ENCODE results near the gene STIL.

STIL gene

DNA sequence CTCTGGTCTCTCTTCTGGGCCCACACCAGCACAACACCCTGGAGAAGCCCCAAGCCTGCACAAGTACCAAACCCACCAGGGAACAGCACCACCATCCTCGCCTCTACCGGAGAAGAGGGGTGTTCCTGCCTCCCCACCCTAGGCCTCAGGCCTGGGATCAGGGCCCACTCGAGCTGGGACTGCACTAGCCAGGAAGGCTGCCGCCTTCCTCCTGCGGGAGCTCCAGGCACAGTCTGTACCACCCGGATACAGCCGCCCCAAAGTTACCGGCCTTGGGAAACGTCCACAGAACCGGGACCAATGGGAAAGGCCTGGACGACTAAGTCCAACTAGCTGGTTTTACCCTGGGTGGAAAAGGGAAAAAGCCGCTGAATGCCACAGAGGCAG lies 85.3 kb downstream of the STIL start:
- H3K9ac ChIP-seq (ENCODE audit: low read length in 2 of 2), result no peak overlapping the region
- H3K27ac ChIP-seq (ENCODE audit: low read length), result no peak overlapping the region

DNA sequence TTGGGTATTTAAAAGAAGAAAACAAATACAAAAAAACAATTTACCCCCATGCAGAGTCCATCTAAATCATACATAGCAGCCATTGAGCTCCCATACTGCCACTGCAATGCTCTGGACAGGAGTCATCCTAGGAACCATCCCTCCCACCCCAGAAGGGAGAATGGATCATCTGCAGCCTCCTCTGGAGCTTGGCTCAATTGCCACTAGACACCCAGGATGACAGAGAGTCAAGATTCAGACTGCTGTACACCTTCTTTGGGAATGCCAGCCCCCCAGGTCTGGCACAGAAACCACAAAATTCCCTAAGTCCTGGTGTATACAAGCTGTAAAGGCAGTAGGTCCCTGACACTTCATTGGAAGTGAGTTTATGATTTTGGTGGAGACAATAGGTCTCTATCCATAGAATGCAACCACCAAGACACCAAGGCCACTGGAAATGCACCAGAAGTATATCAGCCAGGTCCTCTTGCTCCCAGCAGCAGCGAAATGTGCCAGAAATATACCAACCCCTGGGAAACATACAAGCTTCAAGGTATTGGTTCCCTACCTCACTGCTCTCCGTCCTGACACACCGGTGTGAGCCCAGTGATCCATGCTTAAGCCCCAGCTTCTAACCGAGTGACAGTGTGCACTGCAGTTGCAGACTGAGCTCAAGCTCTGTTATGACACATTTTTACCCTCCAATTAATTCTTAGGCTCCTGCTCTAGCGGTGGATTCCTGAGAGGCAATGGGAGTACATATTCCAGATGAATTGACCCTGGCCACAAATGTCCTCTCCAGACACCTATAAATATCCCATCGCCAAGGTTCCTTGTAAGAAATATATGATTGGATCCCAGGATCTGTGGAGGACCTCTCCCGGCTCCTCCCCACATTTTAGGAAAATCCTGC lies 86.4 kb downstream of the STIL start:
- Histone ChIP-seq H3K27ac (ENCODE audit: low read length) (no peak overlapping the region), H3K9me3 (ENCODE audit: control insufficient read depth in 2 of 2, low read length in 2 of 2) (peaks cover 0 to 3% of the 10 kb centered on the region in 2 donors), H3K36me3 (ENCODE audit: control insufficient read depth in 2 of 2, insufficient read depth in 2 of 2, low read length in 2 of 2) (no peaks in the 10 kb centered on the region), H3K4me3 (ENCODE audit: low read length in 2 of 2) (no peak overlapping the region), H3K27me3 (ENCODE audit: control insufficient read depth in 1 of 2, insufficient read depth in 2 of 2, low read length in 2 of 2) (peaks cover 88 to 97% of the 10 kb centered on the region in 2 donors), H3K9ac (ENCODE audit: low read length in 2 of 2) (no peak overlapping the region), H3K4me1 (ENCODE audit: control insufficient read depth, insufficient read depth, low read length) (peaks cover 21% of the 10 kb centered on the region)

More for the DNA sequence above, 85.3 kb downstream of the STIL start:
- Histone ChIP-seq H3K4me3 (ENCODE audit: low read length in 2 of 2) (no peak overlapping the region), H3K9me3 (ENCODE audit: control insufficient read depth in 2 of 2, low read length in 2 of 2) (peaks cover 0 to 1% of the 10 kb centered on the region in 2 donors), H3K27me3 (ENCODE audit: control insufficient read depth in 1 of 2, insufficient read depth in 2 of 2, low read length in 2 of 2) (peaks cover 87 to 96% of the 10 kb centered on the region in 2 donors), H3K4me1 (ENCODE audit: control insufficient read depth, insufficient read depth, low read length) (peaks cover 21% of the 10 kb centered on the region), H3K36me3 (ENCODE audit: control insufficient read depth in 2 of 2, insufficient read depth in 2 of 2, low read length in 2 of 2) (no peaks in the 10 kb centered on the region)

DNA sequence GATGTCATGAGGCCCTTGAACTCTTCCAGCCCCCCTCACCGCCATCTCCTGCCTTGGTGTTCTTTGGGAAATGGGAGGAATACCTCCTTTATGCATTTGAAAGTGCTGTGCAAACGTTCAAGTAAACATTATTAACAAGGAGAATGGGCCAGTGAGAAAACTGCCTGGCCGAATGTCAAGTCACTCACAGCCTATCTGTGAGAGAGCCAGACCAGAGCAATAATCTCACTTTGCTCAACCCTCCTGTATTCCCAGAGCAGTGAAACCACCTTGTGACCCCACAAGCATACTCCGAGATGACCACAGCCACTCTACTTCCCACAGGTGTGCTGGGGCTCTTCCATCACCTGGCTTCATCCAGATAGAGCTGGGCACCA lies 87.1 kb downstream of the STIL start:
- Histone ChIP-seq H3K4me1 (ENCODE audit: control insufficient read depth, insufficient read depth, low read length) (peaks cover 18% of the 10 kb centered on the region), H3K4me3 (ENCODE audit: low read length in 2 of 2) (no peak overlapping the region), H3K9me3 (ENCODE audit: control insufficient read depth in 2 of 2, low read length in 2 of 2) (peaks cover 0 to 3% of the 10 kb centered on the region in 2 donors), H3K27ac (ENCODE audit: low read length) (no peak overlapping the region), H3K9ac (ENCODE audit: low read length in 2 of 2) (no peak overlapping the region), H3K27me3 (ENCODE audit: control insufficient read depth in 1 of 2, insufficient read depth in 2 of 2, low read length in 2 of 2) (peaks cover 87 to 96% of the 10 kb centered on the region in 2 donors), H3K36me3 (ENCODE audit: control insufficient read depth in 2 of 2, insufficient read depth in 2 of 2, low read length in 2 of 2) (no peaks in the 10 kb centered on the region)

DNA sequence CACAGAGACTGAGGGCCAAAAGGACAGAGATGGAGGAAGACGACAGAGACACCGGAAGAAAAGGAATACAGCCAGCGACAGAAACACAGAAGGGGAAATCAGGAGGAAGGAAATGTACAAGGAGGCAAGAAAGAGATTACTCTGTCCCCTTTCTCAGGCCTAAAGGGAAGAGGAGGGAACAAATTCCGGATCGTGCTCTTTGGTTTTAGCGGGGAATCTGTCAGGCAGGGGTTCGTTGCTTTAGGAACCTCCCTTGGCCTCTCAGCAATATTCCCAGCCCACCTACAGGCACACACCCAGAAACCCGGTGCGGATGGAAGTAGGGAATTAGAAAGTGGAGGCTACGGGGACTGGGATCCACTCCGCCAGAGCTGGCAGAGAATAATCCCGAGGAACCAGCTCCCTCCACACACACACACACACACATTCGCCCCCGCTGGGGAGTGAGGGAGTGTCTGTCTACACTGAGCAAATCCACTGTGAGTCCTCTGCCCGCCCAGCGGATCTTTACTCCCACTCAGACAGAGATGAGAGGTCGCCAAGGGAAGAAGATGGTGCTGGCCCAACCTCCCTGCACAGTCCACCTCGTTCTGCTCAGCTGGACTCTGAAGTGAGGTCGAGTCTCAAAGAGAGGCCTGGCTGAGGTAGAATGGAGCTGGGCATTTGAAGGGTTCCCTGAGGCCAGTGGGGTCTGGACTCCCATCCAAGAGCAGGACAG lies 87.7 kb downstream of the STIL start:
- Histone ChIP-seq H3K4me3 (ENCODE audit: low read length in 2 of 2) (no peak overlapping the region), H3K27me3 (ENCODE audit: control insufficient read depth in 1 of 2, insufficient read depth in 2 of 2, low read length in 2 of 2) (peaks cover 84 to 96% of the 10 kb centered on the region in 2 donors)

DNA sequence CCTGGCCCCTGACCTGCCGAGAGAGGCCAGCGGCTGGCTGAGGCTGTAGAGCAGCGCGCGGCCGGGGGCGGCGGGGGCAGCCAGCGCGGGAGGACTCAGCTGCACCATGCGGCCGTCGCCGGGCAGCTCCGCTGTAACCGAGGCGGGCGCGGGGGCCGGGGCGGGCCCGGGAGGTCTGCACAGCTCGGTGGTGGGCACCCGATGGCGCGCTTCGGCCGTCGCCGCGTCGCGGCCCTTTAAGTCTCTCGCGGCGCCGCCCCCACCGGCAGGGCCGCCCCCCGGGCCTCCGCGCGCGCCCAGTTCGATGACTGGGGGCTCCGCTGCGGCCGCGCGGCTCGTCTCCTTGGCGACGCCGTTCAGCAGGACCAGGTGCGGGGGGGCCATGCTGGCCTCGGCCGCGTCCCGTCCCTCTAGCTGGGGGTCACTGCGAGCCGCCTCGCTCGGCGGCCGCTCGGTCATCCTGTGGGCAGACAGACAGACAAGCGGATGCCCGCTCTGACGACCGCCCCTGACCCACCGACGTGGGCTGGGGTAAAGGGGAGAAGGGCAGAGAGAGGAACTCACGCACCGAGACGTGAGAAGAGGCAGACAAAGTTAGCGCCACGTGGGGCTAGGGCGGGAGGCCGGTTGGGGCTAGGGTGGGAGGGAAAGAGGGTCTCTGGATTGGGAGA lies 88.4 kb downstream of the STIL start:
- Histone ChIP-seq H3K4me1 (ENCODE audit: control insufficient read depth, insufficient read depth, low read length) (peaks cover 12% of the 10 kb centered on the region), H3K9ac (ENCODE audit: low read length in 2 of 2) (no peak overlapping the region), H3K27ac (ENCODE audit: low read length) (no peak overlapping the region), H3K27me3 (ENCODE audit: control insufficient read depth in 1 of 2, insufficient read depth in 2 of 2, low read length in 2 of 2) (peaks cover 80 to 94% of the 10 kb centered on the region in 2 donors), H3K9me3 (ENCODE audit: control insufficient read depth in 2 of 2, low read length in 2 of 2) (peaks cover 0 to 3% of the 10 kb centered on the region in 2 donors), H3K36me3 (ENCODE audit: control insufficient read depth in 2 of 2, insufficient read depth in 2 of 2, low read length in 2 of 2) (no peaks in the 10 kb centered on the region), H3K4me3 (ENCODE audit: low read length in 2 of 2) (peak overlapping the region in 1 of 2 donors; percentile 55)

More for the DNA sequence above, 87.7 kb downstream of the STIL start:
- Histone ChIP-seq H3K9ac (ENCODE audit: low read length in 2 of 2) (no peak overlapping the region), H3K27ac (ENCODE audit: low read length) (no peak overlapping the region), H3K4me1 (ENCODE audit: control insufficient read depth, insufficient read depth, low read length) (peaks cover 13% of the 10 kb centered on the region), H3K36me3 (ENCODE audit: control insufficient read depth in 2 of 2, insufficient read depth in 2 of 2, low read length in 2 of 2) (no peaks in the 10 kb centered on the region), H3K9me3 (ENCODE audit: control insufficient read depth in 2 of 2, low read length in 2 of 2) (peaks cover 0 to 3% of the 10 kb centered on the region in 2 donors)

DNA sequence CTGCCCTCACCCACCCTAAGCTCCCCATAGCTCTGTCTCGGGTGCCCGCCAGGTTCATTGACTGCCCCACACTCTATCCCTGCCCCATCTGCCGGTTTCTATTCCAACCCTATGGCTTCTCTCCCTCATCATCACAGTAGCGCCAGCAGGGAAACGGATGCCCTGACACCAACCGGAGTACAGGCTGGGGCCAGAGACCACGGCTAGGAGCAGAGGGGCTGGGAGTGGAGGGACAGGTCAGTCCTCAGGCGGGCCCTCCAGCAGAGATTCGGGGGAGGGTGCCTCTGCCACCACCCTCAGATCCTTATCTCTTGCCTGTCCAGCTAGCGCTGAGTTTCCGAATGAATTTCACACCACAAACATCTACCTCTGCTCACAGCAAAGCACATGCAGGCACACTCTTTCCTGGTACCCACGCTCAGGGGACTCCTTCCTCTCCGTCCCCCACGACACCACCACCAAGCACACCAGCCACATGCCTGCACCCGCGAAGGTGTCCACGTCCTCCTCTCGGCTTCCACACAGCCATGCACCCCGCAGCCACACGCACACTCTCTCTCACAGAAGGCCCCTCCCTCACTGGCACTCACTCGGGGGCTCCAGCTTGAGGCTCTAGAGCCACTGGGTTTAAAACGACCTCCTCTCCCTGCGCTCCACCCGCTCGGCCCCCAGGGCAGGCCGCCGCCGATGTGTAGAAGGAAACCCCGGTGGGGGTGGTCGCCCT lies 89.1 kb downstream of the STIL start:
- H3K27me3 ChIP-seq (ENCODE audit: control insufficient read depth in 1 of 2, insufficient read depth in 2 of 2, low read length in 2 of 2), result peaks cover 75 to 90% of the 10 kb centered on the region in 2 donors

DNA sequence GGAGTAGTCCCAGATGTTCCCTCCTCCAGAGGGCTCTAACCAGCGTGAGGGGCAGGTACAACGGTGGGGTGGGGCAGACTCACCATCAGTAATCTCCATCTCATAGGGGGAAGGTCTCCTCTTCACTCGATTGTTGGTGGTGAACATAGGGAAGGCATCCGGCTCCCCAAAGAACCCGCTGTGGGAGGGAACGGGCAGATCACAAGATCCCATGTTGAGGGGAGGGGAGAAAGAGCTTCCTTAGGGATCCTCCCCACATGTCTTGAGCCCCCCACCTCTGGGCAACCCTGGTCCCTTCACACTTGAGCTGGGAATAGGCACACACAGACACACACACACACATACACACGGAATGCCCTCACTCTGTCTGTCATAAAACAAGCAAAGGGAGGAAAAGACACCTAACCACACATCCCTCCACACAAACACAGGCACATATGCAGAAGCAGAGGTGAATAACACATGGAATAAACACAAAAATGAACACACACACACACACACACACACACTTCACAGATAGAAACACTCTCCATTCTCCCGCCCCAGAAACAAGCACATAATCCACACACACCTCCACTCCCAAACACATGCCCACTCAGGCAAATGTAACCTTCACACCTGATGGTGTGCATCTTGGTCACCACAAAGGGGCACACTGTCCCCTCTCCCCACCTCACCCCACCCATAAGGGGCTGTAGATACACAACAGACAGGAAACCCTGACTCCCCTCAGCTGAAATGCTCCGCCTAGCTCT lies 89.8 kb downstream of the STIL start:
- no peak overlapping the region for H3K4me3 ChIP-seq (ENCODE audit: low read length in 2 of 2)
- H3K9me3 ChIP-seq (ENCODE audit: control insufficient read depth in 2 of 2, low read length in 2 of 2), result peaks cover 0 to 3% of the 10 kb centered on the region in 2 donors
- H3K9ac ChIP-seq (ENCODE audit: low read length in 2 of 2), result no peak overlapping the region
- H3K36me3 ChIP-seq (ENCODE audit: control insufficient read depth in 2 of 2, insufficient read depth in 2 of 2, low read length in 2 of 2), result no peaks in the 10 kb centered on the region
- no peak overlapping the region for H3K27ac ChIP-seq (ENCODE audit: low read length)
- peaks cover 7% of the 10 kb centered on the region for H3K4me1 ChIP-seq (ENCODE audit: control insufficient read depth, insufficient read depth, low read length)
- H3K27me3 ChIP-seq (ENCODE audit: control insufficient read depth in 1 of 2, insufficient read depth in 2 of 2, low read length in 2 of 2), result peaks cover 68 to 83% of the 10 kb centered on the region in 2 donors

More for the DNA sequence above, 89.1 kb downstream of the STIL start:
- Histone ChIP-seq H3K9ac (ENCODE audit: low read length in 2 of 2) (no peak overlapping the region), H3K36me3 (ENCODE audit: control insufficient read depth in 2 of 2, insufficient read depth in 2 of 2, low read length in 2 of 2) (no peaks in the 10 kb centered on the region), H3K27ac (ENCODE audit: low read length) (no peak overlapping the region), H3K4me1 (ENCODE audit: control insufficient read depth, insufficient read depth, low read length) (peaks cover 12% of the 10 kb centered on the region), H3K4me3 (ENCODE audit: low read length in 2 of 2) (peak overlapping the region in 1 of 2 donors; percentile 40), H3K9me3 (ENCODE audit: control insufficient read depth in 2 of 2, low read length in 2 of 2) (peaks cover 0 to 3% of the 10 kb centered on the region in 2 donors)

DNA sequence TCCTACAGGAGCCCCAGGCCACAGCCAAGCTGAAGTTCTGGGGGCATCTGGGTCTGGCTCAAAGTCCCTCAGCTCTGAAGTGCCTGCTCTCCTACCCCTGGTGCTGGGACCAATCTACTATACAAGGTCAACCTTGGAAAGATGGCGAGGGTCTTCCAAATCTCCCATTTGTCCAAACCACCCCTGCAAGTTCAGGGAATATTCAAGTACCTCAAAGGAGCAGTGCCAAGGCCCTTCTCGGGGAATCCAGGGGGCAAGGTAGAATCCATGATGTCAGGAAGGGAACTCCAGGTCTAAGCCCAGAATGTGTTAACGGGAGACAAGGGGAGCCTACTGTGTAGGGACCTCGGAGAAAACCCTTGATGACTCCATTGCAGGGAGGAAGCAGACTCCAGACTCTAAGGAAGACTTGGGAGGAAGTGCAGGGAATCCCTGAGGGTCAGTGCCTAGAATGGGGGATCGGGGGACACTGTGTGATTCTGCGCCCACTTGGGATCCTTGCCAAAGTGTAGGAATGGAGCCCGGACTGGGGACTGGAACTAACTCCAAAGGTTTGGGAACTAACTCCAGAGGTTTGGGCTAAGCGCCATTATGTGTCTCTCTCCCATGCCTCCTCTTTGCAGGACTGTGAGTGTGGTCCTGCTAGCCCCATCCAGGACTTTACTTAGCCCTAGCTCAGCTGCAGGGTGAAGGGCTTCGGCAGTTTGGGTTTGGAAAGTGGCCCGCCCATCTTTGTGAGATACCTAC lies 90.6 kb downstream of the STIL start:
- peaks cover 62 to 75% of the 10 kb centered on the region in 2 donors for H3K27me3 ChIP-seq (ENCODE audit: control insufficient read depth in 1 of 2, insufficient read depth in 2 of 2, low read length in 2 of 2)
- H3K9me3 ChIP-seq (ENCODE audit: control insufficient read depth in 2 of 2, low read length in 2 of 2), result peaks cover 0 to 3% of the 10 kb centered on the region in 2 donors
- H3K36me3 ChIP-seq (ENCODE audit: control insufficient read depth in 2 of 2, insufficient read depth in 2 of 2, low read length in 2 of 2), result no peaks in the 10 kb centered on the region
- no peak overlapping the region for H3K9ac ChIP-seq (ENCODE audit: low read length in 2 of 2)
- H3K27ac ChIP-seq (ENCODE audit: low read length), result no peak overlapping the region
- H3K4me1 ChIP-seq (ENCODE audit: control insufficient read depth, insufficient read depth, low read length), result peaks cover 7% of the 10 kb centered on the region
- no peak overlapping the region for H3K4me3 ChIP-seq (ENCODE audit: low read length in 2 of 2)

DNA sequence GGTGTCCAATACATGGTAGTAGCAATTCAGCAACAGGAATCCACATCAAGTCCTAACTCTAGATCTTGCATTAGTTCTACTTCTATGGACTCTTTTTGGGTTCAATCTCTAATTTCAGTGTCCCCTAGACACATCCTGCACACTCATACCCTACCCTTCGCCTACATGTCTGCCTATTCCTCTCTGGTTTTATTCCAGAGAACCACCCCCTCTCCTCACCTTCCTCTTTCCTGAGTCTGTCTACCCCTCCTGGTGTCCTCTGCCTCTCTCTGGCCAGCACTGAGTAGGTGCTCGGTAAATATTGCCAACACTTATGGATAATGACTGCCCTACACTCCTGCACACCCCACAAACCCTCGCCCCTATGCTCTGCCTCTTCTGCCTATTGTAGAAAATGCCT lies 91.5 kb downstream of the STIL start:
- peaks cover 53 to 66% of the 10 kb centered on the region in 2 donors for H3K27me3 ChIP-seq (ENCODE audit: control insufficient read depth in 1 of 2, insufficient read depth in 2 of 2, low read length in 2 of 2)

More for the DNA sequence above, 91.5 kb downstream of the STIL start:
- Histone ChIP-seq H3K4me1 (ENCODE audit: control insufficient read depth, insufficient read depth, low read length) (peaks cover 7% of the 10 kb centered on the region), H3K4me3 (ENCODE audit: low read length in 2 of 2) (no peak overlapping the region), H3K36me3 (ENCODE audit: control insufficient read depth in 2 of 2, insufficient read depth in 2 of 2, low read length in 2 of 2) (no peaks in the 10 kb centered on the region), H3K9me3 (ENCODE audit: control insufficient read depth in 2 of 2, low read length in 2 of 2) (peaks cover 0 to 3% of the 10 kb centered on the region in 2 donors), H3K27ac (ENCODE audit: low read length) (no peak overlapping the region), H3K9ac (ENCODE audit: low read length in 2 of 2) (no peak overlapping the region)
